ENCODE results near the gene POU2F2. TPM values are rescaled to one million over a fixed set of nuclear protein-coding genes. Genes with fewer than 3 reads are reported as not detected.

POU2F2 gene
- total RNA-seq, 1 donor from 2014 or later, result 0.65 TPM

- H3K4me3 Mint-ChIP-seq, result no peak overlapping the region
- no peak for TF ChIP-seq CTCF (IDR thresholded peaks at IDR 0.05; ENCODE audit: unreplicated experiment)
- no peaks in the 10 kb centered on the region for H3K9me3 Mint-ChIP-seq
- H3K27ac Mint-ChIP-seq, result no peak overlapping the region
- H3K27me3 Mint-ChIP-seq (ENCODE audit: low read depth), result peaks cover 90% of the 10 kb centered on the region
- no peaks in the 10 kb centered on the region for H3K36me3 Mint-ChIP-seq
- no peak for DNase-seq (ENCODE audit: low spot score in 2 of 2, unreplicated experiment in 2 of 2)
- no peaks in the 10 kb centered on the region for H3K4me1 Mint-ChIP-seq
Measured at GRCh38 chr19:42170715-42171114, 38.5 kb upstream of the POU2F2 start.

GRCh38 chr19:42169486-42170413 lies 37.5 kb upstream of the POU2F2 start:
- Mint-ChIP-seq H3K27ac (no peak overlapping the region), H3K36me3 (no peaks in the 10 kb centered on the region), H3K27me3 (ENCODE audit: low read depth) (peaks cover 90% of the 10 kb centered on the region), H3K9me3 (no peaks in the 10 kb centered on the region), H3K4me1 (no peaks in the 10 kb centered on the region), H3K4me3 (no peak overlapping the region)
- no peak for DNase-seq (ENCODE audit: low spot score in 2 of 2, unreplicated experiment in 2 of 2)
- TF ChIP-seq CTCF (IDR thresholded peaks at IDR 0.05; ENCODE audit: unreplicated experiment), result no peak

GRCh38 chr19:42168206-42168605 lies 36.0 kb upstream of the POU2F2 start:
- H3K27me3 Mint-ChIP-seq (ENCODE audit: low read depth), result peaks cover 87% of the 10 kb centered on the region
- DNase-seq (ENCODE audit: low spot score in 2 of 2, unreplicated experiment in 2 of 2), result no peak
- no peak overlapping the region for H3K4me3 Mint-ChIP-seq
- no peaks in the 10 kb centered on the region for H3K9me3 Mint-ChIP-seq
- no peaks in the 10 kb centered on the region for H3K36me3 Mint-ChIP-seq
- H3K27ac Mint-ChIP-seq, result no peak overlapping the region
- TF ChIP-seq CTCF (IDR thresholded peaks at IDR 0.05; ENCODE audit: unreplicated experiment), result no peak
- H3K4me1 Mint-ChIP-seq, result no peaks in the 10 kb centered on the region

GRCh38 chr19:42166316-42166715 lies 34.1 kb upstream of the POU2F2 start:
- no peak for TF ChIP-seq CTCF (IDR thresholded peaks at IDR 0.05; ENCODE audit: unreplicated experiment)
- DNase-seq (ENCODE audit: low spot score in 2 of 2, unreplicated experiment in 2 of 2), result no peak
- no peak overlapping the region for H3K27ac Mint-ChIP-seq
- H3K36me3 Mint-ChIP-seq, result no peaks in the 10 kb centered on the region
- no peak overlapping the region for H3K4me3 Mint-ChIP-seq
- peaks cover 88% of the 10 kb centered on the region for H3K27me3 Mint-ChIP-seq (ENCODE audit: low read depth)
- no peaks in the 10 kb centered on the region for H3K9me3 Mint-ChIP-seq
- H3K4me1 Mint-ChIP-seq, result no peaks in the 10 kb centered on the region

GRCh38 chr19:42165146-42165545 lies 32.9 kb upstream of the POU2F2 start:
- Mint-ChIP-seq H3K9me3 (no peaks in the 10 kb centered on the region), H3K36me3 (no peaks in the 10 kb centered on the region), H3K27ac (no peak overlapping the region), H3K4me1 (no peaks in the 10 kb centered on the region), H3K27me3 (ENCODE audit: low read depth) (peaks cover 93% of the 10 kb centered on the region), H3K4me3 (no peak overlapping the region)
- no peak for DNase-seq (ENCODE audit: low spot score in 2 of 2, unreplicated experiment in 2 of 2)
- TF ChIP-seq CTCF (IDR thresholded peaks at IDR 0.05; ENCODE audit: unreplicated experiment), result no peak

Data from mesothelial cell of epicardium (in vitro differentiated cells).